Suprapubic skin (tissue), 4 donors: ENCODE measurements around the gene ADISSP. TPM values are rescaled to one million over a fixed set of nuclear protein-coding genes. Genes with fewer than 3 reads are reported as not detected.

Source experiments
- DNase-seq, 2 donors: peaks; one replicate each; pipeline ENCODE4 v3.0.0-alpha.2; 2019; ENCODE audit warnings: low spot score in 2 of 2
- H3K27ac ChIP-seq: fragments of 200-600 bp; sonication (generic); one replicate; pipeline ENCODE4 v1.5.1; 2019
- H3K27me3 ChIP-seq: fragments of 200-600 bp; sonication (generic); one replicate; pipeline ENCODE4 v1.5.1; 2019
- H3K36me3 ChIP-seq: fragments of 200-600 bp; sonication (generic); one replicate; pipeline ENCODE4 v1.5.1; 2019
- H3K4me1 ChIP-seq: fragments of 200-600 bp; sonication (generic); one replicate; pipeline ENCODE4 v1.5.1; 2019
- H3K4me3 ChIP-seq: fragments of 200-600 bp; sonication (generic); one replicate; pipeline ENCODE4 v1.5.1; 2019; ENCODE audit warnings: mild to moderate bottlenecking
- H3K9me3 ChIP-seq: fragments of 200-600 bp; sonication (generic); one replicate; pipeline ENCODE4 v1.5.1; 2019
- EP300 ChIP-seq: sonication (generic); formaldehyde crosslinking; IDR thresholded peaks from one replicate; pipeline ENCODE4 v1.6.1; 2017; ENCODE audit warnings: antibody characterized with exemption
- POLR2A ChIP-seq, 2 donors: fragments of 450-650 bp; IDR thresholded peaks; one replicate each; pipeline ENCODE4 v1.6.1; 2017; ENCODE audit warnings: antibody characterized with exemption in 2 of 2, mild to moderate bottlenecking in 2 of 2, moderate library complexity in 2 of 2
- POLR2AphosphoS5 ChIP-seq, 3 donors: sonication (generic); formaldehyde crosslinking; IDR thresholded peaks; one replicate each; pipeline ENCODE4 v1.6.1; 2017; ENCODE audit warnings: antibody characterized with exemption in 3 of 3
- WGBS: methylation state at CpG from one replicate; pipeline ENCODE4 v1.1.5; 2018; 5-methylcytosine and 5-hydroxymethylcytosine counted together
- total RNA-seq, 4 donors: library from RNA; depleted of rRNA; stranded (reverse); fragments of >200 nt; gene quantifications; one replicate each; pipeline ENCODE4 v1.1.0, GENCODE V29; 2016
- TF ChIP-seq, protein P1 (sequence below), 2 donors: fragments of 200-600 bp in 1 of 2; fragments of 450-650 bp in 1 of 2; sonication (generic) in 1 of 2; IDR thresholded peaks; one replicate each; pipeline ENCODE4 v1.5.1; 2016 to 2019; ENCODE audit warnings: antibody characterized with exemption in 2 of 2, mild to moderate bottlenecking in 1 of 2, moderate library complexity in 1 of 2

ADISSP gene
- total RNA-seq, 4 donors from 2014 or later, result 8.4 to 20.3 (median 18.9) TPM

DNA sequence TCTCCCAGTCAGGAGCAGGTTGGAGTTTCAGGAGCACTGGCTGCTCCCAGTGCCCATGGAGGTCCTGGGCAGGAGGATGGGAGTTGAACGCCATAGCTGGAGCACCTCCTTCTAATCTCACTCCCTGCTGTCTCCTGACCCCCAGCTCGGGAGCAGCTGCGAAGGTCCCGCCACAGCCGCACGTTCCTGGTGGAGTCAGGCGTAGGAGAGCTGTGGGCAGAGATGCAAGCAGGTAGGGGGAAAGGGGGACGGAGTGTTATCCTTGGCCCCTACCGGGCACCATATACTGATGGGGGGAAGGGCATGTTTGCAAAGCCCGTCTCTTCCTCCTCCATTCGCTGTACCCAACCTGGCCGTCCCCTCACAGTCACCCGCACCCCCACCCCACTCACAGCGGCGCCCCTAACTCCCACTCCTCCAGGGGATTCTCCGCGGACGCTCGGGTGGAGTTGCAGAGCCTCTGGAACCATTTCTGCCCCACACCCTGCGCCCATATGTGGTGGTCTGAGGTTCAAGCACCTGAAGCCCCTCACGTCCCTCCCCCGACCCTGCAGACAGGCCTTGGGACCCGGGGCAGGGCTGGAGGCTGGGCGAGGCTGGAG is 18.4 kb downstream of the ADISSP start:
- DNase-seq, result no peak
- 72% methylated on average over 22 of the region's 24 CpGs for WGBS
- H3K4me3 ChIP-seq, result no peak overlapping the region
- TF ChIP-seq POLR2A (IDR thresholded peaks at IDR 0.05) (no peak), POLR2AphosphoS5 (IDR thresholded peaks at IDR 0.05) (no peak), EP300 (no peak)
- TF ChIP-seq, protein P1, sequence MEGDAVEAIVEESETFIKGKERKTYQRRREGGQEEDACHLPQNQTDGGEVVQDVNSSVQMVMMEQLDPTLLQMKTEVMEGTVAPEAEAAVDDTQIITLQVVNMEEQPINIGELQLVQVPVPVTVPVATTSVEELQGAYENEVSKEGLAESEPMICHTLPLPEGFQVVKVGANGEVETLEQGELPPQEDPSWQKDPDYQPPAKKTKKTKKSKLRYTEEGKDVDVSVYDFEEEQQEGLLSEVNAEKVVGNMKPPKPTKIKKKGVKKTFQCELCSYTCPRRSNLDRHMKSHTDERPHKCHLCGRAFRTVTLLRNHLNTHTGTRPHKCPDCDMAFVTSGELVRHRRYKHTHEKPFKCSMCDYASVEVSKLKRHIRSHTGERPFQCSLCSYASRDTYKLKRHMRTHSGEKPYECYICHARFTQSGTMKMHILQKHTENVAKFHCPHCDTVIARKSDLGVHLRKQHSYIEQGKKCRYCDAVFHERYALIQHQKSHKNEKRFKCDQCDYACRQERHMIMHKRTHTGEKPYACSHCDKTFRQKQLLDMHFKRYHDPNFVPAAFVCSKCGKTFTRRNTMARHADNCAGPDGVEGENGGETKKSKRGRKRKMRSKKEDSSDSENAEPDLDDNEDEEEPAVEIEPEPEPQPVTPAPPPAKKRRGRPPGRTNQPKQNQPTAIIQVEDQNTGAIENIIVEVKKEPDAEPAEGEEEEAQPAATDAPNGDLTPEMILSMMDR (IDR thresholded peaks at IDR 0.05), result no peak
- peaks cover 35% of the 10 kb centered on the region for H3K4me1 ChIP-seq
- peaks cover 24% of the 10 kb centered on the region for H3K36me3 ChIP-seq
- peaks cover 3% of the 10 kb centered on the region for H3K27me3 ChIP-seq
- H3K27ac ChIP-seq, result no peak overlapping the region
- no peaks in the 10 kb centered on the region for H3K9me3 ChIP-seq

DNA sequence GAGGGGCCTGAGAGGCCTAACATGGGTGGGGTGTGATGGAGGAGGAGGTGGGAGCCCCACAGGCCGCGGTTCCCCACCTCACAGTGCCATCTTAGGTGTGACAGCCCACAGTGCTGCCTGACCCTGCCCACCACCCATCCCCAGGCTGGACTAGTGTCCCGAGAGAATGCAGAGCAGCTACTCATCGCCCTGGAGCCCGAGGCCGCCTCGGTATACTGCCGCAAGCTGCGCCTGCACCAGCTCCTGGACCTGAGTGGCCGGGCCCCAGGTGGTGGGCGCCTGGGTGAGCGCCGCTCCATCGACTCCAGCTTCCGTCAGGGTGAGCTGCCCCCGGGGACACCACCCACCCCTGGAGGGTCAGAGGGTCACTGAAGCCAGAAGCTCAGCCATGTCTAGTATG is 19.5 kb downstream of the ADISSP start:
- Histone ChIP-seq H3K27ac (no peak overlapping the region), H3K9me3 (no peaks in the 10 kb centered on the region), H3K4me3 (no peak overlapping the region), H3K27me3 (peaks cover 3% of the 10 kb centered on the region), H3K36me3 (peaks cover 24% of the 10 kb centered on the region), H3K4me1 (peaks cover 34% of the 10 kb centered on the region)
- DNase-seq, result no peak
- TF ChIP-seq, protein P1 (IDR thresholded peaks at IDR 0.05), result no peak
- TF ChIP-seq POLR2AphosphoS5 (IDR thresholded peaks at IDR 0.05), result no peak
- 81% methylated on average over 4 of the region's 16 CpGs for WGBS

DNA sequence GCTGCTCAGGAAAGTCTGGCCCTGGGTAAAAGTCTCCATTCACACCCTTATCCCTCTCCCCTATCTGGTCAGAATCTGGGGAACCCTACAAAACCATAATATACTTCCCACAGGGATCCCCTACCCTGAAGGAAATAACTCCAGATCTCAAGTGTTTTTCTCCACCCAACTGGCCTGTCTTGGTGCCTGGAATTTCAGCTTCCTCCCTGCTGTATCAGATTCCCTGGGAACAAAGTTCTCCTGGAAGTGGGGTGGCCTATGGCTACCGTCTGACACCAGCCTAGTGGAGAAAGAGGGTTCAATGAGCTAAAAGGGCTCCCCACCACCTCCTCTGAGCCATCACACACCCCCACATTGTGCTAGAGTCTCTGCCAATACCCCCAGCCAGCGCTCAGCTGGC is 20.1 kb downstream of the ADISSP start:
- peaks cover 24% of the 10 kb centered on the region for H3K36me3 ChIP-seq
- 93% methylated on average over 2 of the region's 2 CpGs for WGBS
- no peak overlapping the region for H3K4me3 ChIP-seq
- no peak overlapping the region for H3K27ac ChIP-seq
- peaks cover 3% of the 10 kb centered on the region for H3K27me3 ChIP-seq
- peaks cover 30% of the 10 kb centered on the region for H3K4me1 ChIP-seq
- no peak for DNase-seq
- no peaks in the 10 kb centered on the region for H3K9me3 ChIP-seq
- TF ChIP-seq POLR2A (IDR thresholded peaks at IDR 0.05) (no peak), EP300 (no peak), POLR2AphosphoS5 (IDR thresholded peaks at IDR 0.05) (no peak)
- TF ChIP-seq, protein P1 (IDR thresholded peaks at IDR 0.05), result no peak

DNA sequence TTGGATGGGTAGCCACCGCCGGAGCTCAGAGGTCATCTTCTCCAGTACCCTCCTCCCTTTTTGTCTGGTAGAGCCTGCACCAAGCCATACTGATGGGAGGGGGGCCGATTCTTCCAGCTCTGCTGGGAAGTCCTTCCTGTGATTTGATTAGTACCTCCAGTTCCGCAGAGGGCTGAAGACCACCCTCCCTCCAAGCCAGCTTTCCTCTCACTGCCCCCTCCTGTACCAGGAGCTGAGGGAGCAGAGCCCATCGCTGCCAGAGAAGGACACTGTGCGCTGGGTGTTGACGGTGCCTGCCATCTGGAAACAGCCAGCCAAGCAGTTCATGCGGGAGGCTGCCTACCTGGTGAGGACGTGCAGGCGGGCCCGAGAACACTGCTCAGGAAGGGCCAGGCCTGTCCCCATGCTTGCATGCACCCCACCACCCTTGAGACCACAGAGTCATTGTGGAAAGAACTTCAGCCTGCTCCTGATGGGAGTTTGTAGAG is 21.8 kb downstream of the ADISSP start:
- Histone ChIP-seq H3K36me3 (peaks cover 14% of the 10 kb centered on the region), H3K4me3 (no peak overlapping the region), H3K27ac (no peak overlapping the region), H3K9me3 (no peaks in the 10 kb centered on the region), H3K27me3 (peaks cover 3% of the 10 kb centered on the region), H3K4me1 (peaks cover 18% of the 10 kb centered on the region)
- TF ChIP-seq EP300, result no peak
- no peak for TF ChIP-seq POLR2AphosphoS5 (IDR thresholded peaks at IDR 0.05)
- TF ChIP-seq, protein P1 (IDR thresholded peaks at IDR 0.05), result no peak
- no peak for TF ChIP-seq POLR2A (IDR thresholded peaks at IDR 0.05)
- DNase-seq, result no peak
- WGBS, result 64% methylated on average over 4 of the region's 11 CpGs

DNA sequence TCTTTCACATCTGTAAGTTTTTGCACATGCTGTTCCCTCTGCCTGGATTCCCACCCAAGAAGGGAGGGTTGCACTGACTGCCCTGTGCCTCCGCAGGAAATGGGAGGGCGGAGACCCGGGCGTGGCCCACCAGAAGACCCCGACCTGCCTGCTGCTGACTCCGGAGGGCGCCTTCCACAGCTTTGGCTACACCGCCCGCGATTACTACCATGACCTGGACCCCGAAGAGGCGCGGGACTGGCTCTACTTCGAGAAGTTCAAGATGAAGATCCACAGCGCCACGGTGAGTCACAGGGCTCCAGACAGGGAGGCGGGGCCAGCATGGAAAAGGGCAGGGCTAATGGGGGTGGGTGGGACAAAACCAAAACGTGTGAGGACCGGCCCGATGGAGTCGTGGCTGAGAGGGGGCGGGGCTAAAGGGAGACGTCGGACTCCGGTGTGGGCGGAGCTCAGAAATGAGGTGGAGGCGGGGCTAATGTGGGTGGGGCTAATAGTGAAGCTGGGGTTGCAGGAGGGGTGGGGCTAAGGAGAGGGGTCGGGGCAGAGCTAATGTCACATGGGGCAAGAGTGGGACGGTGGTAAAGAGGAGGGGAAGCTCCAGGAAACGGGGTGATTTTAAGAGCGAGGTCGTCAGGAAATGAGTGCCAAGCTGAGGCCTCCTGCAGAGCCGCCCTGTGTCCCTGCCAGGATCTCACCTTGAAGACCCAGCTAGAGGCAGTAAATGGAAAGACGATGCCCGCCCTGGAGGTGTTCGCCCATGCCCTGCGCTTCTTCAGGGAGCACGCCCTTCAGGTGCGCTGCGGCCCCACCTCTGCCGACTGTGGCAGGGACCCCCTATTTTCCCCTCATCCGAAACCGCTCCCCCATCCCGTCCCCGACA is 22.5 kb downstream of the ADISSP start:
- no peak for DNase-seq

More for the DNA sequence above, 22.5 kb downstream of the ADISSP start:
- Histone ChIP-seq H3K4me3 (no peak overlapping the region), H3K27ac (no peak overlapping the region), H3K9me3 (no peaks in the 10 kb centered on the region), H3K27me3 (peaks cover 3% of the 10 kb centered on the region), H3K36me3 (peaks cover 14% of the 10 kb centered on the region), H3K4me1 (peaks cover 15% of the 10 kb centered on the region)
- no peak for TF ChIP-seq POLR2A (IDR thresholded peaks at IDR 0.05)
- 46% methylated on average over 45 of the region's 45 CpGs for WGBS
